GM18498 (cell line): Measurements from ENCODE around the gene VSIG10L2.

ENCODE experiments used
- ATAC-seq: cut with Tn5 transposase; IDR thresholded peaks from one replicate; pipeline ENCODE4 v1.9.1; 2021; ENCODE audit warnings: mild to moderate bottlenecking, moderate library complexity; ENCODE audit not compliant: unreplicated experiment

The VSIG10L2 gene

GRCh38 chr11:125946712-125947418, 1.0 kb downstream of the VSIG10L2 start:
- no peak for ATAC-seq

GRCh38 chr11:125947419-125948277, 1.8 kb downstream of the VSIG10L2 start:
- ATAC-seq, result no peak

GRCh38 chr11:125948278-125949051, 2.6 kb downstream of the VSIG10L2 start:
- ATAC-seq, result no peak

DNA sequence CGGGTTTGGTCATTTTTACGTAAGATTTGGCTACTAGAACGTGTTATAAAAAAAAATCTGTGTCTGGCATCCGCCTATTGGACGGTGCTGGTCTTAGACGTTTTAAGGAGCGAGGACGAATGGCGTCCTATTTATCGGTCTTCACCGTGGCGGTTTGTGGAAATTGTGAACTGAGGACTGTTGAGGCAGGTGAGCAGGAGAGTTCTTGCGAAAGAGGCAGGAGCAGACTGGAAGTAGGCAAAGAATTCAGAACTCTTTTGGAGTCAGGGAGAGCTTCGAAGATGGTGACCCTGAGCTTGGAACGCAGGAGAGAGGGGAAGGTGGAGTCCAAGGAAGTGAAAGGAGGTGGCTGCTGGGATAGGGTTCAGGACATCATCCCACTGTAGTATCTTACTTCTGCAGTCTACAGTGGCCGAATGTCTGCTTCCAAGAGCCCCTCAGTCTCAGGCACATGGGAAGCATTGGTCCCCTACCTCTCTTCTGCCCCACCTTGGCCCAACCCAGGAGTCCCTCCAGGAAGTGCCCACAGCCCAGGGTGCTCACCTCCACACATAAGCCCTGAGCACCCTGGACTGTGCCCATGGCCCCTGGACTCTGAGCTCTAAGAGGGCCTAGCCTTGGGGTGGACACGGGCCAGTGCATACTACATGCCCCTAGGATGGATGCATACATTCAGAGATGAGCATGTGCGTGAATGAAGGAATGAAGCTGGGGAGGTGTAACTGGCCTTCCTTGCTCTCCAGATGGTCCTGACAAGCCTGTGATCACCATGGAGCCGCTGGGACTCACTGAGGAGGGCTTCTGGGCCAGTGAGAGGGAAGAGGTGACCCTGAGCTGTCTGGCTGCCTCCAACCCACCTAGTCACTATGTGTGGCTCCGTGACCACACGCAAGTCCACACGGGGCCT, 3.7 kb downstream of the VSIG10L2 start:
- ATAC-seq, result no peak

DNA sequence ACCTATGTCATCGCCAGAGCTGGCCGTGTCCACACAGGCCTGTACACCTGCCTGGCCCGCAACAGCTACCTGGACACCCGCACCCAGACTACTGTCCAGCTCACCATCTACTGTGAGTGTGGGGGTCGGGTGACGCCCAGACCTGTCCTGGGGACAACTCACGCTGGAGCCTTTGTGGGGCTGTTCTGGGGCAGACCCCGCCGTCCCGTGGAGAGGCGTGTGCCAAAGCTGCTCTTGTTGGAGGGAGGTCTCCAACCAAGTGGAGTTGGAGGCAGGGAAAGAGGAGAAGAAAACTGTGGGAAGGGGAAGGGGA, 4.3 kb downstream of the VSIG10L2 start:
- no peak for ATAC-seq

GRCh38 chr11:125950696-125951651, 5.1 kb downstream of the VSIG10L2 start:
- no peak for ATAC-seq

GRCh38 chr11:125951731-125952130, 5.9 kb downstream of the VSIG10L2 start:
- no peak for ATAC-seq

GRCh38 chr11:125952559-125952958, 6.7 kb downstream of the VSIG10L2 start:
- ATAC-seq, result no peak

GRCh38 chr11:125952973-125953372, 7.1 kb downstream of the VSIG10L2 start:
- ATAC-seq, result no peak

- no peak for ATAC-seq
Observed at GRCh38 chr11:125953401-125953935, 7.6 kb downstream of the VSIG10L2 start.

DNA sequence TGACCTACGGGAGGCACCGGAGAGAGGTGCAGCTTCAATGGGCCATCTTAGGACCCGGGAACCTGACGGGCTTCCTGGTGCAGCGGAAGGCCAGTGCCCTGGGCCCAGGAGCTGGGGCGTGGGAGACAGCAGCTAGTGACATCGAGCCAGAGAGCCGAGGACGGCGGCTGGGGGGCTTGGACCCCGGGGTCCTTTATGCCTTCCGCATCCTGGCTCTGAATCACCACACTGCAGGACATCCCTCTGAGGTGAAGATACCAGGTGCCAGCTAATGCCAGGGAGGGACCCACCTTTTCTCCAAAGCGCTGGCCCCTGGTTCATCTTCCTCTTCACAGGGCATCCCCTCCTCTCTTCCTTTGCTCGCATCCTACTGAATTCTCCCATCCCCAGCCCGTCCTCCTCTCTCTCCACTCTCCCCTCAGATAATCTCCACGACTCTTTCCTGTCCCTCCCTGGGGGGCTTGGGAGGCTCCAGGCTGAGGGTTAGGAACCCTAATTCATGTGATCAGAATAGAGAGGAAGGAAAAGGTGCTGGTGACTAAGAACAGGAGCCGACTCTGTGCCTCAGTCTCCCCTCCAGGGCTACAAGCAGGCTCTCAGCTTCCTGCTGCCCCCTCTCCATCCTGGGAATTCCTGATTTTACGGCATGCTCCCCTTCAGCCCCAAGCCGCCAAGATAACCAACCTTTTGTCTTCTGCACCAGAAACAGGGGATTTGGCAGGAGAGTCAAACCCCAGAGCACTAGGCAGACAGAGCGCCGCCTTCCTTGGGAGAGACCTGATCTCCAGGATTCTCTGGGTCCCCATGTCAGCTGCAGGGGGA, 8.5 kb downstream of the VSIG10L2 start:
- ATAC-seq, result no peak

GRCh38 chr11:125954945-125955640, 9.2 kb downstream of the VSIG10L2 start:
- no peak for ATAC-seq

- ATAC-seq, result no peak
Observed at GRCh38 chr11:125955856-125956255, 10.0 kb downstream of the VSIG10L2 start.

GRCh38 chr11:125956391-125957134, 10.7 kb downstream of the VSIG10L2 start:
- no peak for ATAC-seq

GRCh38 chr11:125957618-125958332, 11.9 kb downstream of the VSIG10L2 start:
- ATAC-seq, result no peak

- ATAC-seq, result no peak
Observed at GRCh38 chr11:125958872-125959400, 13.1 kb downstream of the VSIG10L2 start.
